ENCODE data around the gene SUPT5H.

SUPT5H gene

DNA sequence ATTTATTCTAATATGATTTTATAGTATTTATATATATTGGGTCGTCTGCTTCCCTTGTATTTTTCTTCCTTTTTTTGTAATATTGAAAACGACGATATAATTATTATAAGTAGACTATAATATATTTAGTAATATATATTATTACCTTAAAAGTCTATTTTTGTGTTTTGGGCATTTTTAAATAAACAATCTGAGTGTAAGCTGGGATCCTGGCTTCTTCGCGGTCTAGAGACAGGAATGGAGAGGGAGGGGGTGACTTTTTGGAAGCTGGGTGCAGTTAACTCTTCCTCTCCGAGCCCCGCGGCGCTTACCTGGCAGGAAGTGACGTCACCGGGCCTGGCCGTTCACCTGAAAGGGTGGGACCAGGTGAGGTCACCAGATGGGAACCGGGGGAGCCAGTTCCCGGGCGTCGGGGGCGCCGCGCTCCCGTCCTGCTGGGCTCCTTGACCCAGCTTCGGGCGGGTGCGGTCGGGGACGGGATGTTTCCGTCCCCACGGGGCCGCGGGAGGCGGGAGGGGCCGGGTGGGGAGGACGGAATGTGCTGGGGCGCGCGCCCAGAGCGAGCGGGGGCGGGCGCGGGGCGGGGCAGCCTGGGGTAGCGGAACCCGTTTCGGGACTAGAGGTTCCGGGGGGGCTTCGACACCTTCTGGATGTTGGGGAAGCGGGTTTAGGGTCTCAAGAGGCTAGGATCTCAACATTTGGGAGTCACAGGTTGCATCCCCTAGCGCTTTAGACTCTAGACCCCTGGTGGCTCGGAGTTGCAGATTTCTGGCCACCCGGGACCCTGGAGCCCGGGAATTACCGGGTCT lies 36.0 kb upstream of the SUPT5H start:
- no peak for DNase-seq (ENCODE audit: low read depth, low spot score)

DNA sequence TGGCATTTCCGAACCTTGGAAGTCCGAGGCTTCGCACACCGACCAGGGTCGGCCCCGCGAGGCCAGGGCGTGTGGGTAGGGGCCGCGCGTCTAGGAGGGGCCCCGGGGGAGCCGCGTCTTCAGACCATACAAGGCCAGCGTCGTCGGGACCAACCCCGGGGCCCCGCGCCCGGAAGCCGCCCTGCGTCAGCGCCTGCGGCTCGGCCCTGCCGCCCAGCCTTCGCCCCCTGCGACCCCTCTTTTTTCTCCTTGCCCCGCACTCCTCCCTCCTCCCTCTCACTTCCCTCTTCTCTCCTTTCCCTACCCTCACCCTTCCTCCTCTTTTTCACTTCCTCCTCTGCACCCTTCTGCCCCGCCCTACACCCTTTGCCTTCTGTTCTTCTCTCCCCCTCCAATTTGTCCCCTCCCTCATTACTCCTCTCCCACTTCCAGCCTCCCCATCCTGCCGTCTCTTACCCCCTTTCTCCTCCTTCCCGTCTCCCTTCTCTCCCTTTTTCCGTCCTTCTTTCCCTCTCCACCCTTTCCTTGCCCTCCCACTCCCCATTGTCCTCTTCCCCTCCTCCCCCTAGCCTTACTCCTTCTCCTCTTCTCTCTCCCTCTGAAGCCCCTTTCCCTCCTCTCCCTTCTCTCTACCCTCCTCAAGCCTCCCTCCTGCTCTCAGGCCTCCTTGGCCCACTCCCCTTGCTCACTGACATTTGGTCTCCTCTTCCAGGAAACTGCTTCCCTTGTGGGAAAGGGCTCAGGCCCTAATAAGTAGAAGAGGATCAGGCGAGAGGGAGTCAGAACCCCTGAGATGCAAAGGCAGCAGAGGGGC lies 35.2 kb upstream of the SUPT5H start:
- DNase-seq (ENCODE audit: low read depth, low spot score) = no peak

DNA sequence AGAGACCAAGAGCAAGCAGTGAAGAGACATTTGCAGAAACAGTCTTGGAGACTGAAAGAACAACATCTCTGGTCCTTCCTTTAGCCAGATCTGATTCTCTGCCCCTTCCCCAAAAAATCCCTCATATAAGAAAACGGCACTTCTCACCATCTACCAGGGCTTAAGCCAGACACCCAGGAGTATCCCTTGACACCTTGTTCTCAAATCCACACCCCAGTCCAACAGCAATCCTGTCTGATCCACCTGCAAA lies 34.6 kb upstream of the SUPT5H start:
- DNase-seq (ENCODE audit: low read depth, low spot score) = no peak

DNA sequence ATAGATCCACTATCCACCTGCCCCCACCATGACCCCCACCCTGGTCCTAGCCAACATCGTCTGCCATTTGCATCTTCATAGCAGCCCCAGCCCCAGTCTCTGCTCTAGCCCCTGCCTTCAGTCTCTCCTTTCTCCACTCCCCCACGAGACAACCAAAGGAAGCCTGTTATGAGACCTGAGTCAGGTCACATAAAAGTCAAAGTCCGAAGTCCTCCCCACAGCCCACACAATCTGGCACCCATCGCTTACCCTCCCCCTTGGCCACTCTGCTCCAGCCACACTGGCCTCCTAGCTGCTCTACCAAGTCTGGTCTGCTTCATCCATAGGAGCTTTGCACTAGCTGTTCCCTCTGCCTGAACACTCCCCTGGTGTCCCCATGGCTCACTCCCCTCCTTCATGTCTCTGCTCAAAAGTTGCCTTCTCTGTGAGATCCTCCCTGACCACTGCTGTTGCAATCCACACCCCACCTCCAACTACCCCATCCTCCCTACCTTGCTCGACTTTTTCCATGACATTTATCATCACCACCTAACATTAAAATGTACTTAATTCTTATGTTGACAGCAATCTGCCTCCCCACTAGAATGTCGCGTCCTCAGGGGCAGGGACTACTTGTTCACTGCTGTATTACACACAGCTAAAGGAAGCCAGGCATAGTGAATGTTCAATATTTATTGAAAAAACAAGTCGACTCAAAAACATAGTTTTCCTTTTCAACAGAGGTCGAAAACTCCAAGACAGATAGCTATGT lies 34.1 kb upstream of the SUPT5H start:
- no peak for DNase-seq (ENCODE audit: low read depth, low spot score)

DNA sequence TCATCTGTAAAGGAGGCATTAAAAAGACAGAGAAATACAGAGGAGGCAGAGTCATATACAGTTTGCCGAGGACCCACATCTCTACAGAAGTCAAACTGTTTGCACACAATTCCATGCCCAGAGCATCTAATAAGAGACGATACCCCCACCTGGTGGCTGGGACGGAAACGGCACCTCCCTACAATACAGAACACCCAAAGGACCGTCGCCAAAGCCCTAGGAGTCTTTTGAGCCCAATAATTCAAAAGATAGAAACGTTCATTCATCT lies 33.6 kb upstream of the SUPT5H start:
- peak; percentile 88 for DNase-seq (ENCODE audit: low read depth, low spot score)

DNA sequence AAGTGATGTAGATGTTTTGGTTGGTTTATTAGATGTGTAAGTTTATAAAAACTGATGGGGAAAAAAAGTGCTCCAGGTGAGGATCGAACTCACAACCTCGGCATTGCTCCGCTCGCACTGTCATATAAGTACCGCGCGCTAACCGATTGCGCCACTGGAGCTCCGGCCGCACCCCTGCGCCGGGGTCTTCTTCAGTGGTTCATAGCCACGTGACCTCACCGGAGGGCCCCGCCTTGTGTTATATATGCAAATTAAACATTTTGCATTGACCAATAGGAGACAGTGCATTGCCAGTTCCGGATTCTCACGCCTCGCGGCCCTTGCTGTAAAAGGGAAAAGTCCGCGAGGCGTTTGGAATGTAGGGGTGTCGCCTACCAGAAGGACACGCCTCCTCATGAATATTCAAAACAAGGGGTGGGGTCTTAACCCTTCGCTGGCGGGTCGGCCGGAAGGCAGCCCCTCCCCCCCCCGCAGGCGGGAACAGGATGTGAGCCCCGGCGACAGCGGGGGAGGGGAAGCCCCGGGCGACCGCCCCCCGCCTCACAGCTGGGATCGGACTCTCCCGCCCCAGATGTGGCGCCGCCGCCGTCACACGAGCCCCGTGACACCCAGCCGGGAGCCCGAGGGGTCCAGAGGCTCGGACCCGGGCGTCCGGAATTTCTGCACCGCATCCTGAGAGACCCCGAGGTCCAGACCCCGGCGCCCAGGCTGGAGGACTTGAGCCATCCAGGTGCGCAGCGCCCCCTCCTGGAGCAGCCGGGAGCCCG lies 33.1 kb upstream of the SUPT5H start, which contains the start of gene PLEKHG2:
PLEKHG2 (plus strand) TSS at position 570 of the 767 bp plus-strand sequence. CDS start 1,418 bp downstream, outside the sequence.
- peak; percentile 99 for DNase-seq (ENCODE audit: low read depth, low spot score)

DNA sequence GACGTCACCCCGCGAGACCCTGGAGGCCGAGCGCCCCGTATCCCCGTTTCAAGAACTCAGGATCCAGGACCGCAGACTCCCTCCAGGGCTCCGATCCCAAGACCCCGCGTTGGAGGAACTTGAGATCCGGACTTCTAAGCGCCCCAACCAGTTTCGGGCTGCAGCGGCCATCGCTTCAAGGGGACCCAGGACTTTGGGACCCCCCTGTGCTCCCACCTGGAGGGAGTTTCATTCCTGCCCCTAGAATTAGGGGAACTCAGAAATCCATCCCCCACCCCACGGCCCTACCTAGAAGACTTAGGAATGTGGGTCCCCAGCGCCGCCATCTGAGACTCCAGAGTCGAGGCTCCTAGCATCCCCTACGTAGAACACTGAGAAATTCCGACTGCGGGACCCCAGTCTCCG lies 32.5 kb upstream of the SUPT5H start:
- no peak for DNase-seq (ENCODE audit: low read depth, low spot score)

DNA sequence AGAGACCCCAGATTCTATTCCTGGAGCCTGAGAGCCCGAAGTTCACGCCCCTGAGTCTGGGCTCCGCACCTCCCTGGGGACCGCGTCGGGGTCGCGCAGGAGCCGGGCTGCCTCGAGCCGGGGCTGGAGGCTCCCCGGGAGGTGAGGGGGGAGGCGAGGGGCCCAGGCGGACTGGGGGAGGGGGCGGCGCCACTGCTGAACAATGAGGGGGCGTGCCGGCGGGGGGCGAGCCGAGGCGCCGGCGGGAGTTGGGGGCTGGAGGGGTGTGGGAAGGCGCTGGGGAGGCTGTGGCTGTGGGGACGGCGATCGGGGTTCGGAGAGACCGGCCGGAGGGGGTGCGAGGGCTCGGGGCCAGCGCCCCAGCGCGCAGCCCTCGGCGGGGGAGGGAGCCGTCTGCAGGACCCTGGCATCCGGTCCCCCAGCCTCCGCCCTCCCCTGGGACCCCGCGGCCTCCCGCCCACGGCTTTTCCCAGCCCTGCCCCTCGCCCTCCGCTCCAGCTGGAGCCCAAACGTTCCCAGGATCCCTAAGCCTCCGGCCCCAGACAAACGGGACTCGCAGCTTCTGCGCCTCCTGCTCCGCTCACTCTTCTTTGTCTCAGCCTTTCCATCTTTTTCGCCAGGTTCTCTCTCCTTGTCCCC lies 32.0 kb upstream of the SUPT5H start:
- no peak for DNase-seq (ENCODE audit: low read depth, low spot score)

DNA sequence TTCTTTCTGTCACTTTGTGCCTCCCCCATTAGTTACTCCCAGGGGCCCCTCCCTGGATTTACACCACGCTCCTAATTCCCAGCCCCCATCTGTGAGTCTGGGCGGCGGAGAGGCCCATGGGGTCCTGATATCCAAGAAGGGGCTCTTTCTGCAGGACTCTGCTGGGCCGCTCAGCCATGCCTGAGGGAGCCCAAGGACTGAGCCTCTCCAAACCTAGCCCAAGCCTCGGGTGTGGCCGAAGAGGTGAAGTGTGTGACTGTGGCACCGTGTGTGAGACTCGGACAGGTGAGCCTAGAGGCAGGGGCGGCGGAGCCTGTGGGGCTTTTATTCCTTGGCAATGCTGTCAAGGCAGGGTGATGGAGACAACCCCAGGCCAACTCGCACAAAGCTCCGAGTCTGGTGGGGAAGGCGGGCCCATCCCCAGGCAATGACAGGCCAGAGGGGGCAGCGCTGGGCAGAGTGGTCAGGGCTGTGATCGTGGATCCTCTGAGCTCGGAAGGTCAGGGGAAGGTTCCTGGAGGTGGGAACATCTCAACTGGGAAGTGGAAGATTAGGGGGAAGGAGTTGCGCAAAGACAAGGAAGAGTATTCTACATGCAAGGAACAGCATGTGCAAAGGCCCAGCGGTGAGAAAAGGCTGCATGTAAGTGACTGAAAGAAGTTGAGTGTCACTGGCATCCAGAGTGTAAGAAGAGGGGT lies 31.3 kb upstream of the SUPT5H start:
- DNase-seq (ENCODE audit: low read depth, low spot score) = no peak

DNA sequence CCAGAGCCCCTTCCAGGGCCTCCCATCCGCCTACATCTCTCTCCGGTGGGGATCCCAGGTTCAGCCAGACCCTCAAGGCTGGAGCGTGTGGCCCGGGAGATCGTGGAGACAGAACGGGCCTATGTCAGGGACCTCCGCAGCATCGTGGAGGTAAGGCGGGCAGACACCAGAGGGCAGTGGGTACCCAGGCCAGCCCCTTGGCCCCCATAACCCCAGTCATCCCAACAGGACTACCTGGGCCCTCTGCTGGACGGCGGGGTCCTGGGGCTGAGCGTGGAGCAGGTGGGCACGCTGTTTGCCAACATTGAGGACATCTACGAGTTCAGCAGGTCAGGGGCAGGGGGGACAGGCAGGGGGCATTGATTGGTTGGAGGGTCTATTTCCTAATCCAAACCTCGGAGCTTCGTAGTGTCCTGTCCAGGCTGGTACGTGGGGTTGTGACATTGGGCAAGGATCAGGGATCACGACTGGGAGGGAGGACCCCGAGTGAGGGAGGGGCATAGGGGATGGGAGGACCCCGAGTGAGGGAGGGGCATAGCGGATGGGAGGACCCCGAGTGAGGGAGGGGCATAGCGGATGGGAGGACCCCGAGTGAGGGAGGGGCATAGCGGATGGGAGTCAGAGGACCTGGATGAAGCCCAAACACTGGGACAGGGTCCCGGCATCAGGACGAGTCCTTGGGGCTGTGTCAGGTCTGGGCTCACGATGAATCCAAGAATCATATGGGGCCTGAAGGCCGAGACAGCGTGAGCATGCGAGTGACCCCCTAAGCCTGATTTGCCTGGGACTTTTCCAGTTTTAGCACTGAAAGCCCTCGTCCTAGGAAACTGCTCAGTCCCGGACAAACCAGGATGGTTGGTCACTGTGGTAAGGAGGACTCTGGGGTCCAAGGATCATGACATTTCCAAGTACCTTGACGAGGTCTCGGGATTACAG lies 30.0 kb upstream of the SUPT5H start:
- no peak for DNase-seq (ENCODE audit: low read depth, low spot score)

DNA sequence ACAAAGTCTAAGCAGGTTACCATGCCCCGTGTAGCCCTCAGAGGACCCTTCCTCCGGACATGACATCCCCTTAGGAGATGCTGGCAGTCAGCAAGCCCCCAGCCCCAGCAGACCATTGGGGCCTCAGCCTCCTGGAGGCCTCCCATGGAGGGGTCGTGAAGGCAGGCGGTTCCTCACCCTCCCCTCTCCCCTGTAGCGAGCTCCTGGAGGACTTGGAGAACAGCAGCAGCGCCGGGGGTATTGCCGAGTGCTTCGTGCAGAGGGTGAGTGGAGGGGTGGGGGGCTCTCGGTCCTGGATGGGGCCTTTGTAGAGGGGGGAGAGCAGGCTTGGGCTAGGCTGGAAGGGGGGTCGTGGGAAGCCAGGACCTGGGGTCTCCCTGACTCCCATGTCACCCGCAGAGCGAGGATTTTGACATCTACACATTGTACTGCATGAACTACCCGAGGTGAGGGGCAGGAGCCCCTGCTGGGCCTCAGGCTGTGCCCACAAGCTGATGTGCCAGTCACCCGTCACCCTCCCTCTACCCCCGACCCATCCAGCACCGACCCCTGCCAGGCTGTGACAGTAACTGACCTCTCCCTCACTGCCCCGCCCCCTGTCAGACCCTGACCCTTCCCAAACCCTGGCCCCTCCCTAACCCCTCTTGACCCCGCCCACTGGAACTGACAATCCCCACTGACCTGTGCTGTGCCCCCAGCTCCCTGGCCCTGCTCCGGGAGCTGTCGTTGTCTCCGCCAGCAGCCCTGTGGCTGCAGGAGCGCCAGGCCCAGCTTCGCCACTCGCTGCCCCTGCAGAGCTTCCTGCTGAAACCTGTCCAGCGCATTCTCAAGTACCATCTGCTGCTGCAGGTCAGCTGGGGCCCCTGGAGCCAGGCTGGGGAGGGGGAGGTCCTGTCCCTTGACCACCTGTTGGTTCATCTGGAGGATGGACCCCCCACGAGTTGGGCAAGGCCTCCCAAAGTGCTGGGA lies 28.9 kb upstream of the SUPT5H start:
- DNase-seq (ENCODE audit: low read depth, low spot score) = no peak

DNA sequence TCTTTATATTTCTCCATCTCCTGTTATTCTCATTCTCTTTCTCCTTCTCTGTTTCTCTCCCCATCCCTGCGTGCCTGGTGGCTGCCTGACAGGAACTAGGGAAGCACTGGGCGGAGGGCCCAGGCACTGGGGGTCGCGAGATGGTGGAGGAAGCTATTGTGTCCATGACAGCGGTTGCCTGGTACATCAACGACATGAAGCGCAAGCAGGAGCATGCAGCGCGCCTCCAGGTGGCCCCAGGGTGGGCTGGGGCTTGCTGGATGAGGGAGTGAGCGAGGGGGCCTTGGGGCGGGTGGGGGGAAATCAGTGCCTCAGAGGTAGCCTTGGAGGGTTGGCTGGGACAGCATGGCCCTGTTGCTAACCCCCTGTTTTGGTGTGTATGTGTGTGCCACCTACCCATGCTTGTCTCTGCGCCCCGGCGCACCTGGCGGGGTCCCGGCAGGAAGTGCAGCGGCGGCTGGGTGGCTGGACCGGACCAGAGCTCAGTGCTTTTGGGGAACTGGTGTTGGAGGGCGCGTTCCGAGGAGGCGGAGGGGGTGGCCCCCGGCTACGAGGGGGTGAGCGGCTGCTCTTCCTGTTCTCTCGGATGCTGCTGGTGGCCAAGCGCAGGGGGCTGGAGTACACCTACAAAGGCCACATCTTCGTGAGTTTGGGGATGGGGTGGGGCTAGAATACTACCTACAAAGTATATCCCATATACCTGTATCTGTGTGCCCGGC lies 27.8 kb upstream of the SUPT5H start:
- DNase-seq (ENCODE audit: low read depth, low spot score) = no peak

DNA sequence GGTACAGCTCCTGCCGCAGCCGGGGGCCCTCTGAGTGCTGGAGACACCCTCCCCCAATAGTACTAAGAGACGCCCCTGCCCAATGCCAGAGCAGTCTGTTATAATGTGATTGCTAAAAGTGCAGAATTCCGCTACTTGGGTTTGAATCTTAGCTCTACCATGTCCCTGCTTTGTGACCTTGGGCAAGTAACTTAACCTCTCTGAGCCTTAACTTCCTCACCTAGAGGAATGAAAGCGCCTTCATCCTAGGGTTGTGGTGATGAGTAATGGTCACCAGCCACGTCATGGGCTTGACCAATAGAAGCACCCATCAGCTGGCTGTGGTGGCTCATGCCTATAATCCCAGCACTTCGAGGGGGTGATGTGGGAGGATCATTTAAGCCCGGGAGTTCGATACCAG lies 26.4 kb upstream of the SUPT5H start:
- no peak for DNase-seq (ENCODE audit: low read depth, low spot score)

DNA sequence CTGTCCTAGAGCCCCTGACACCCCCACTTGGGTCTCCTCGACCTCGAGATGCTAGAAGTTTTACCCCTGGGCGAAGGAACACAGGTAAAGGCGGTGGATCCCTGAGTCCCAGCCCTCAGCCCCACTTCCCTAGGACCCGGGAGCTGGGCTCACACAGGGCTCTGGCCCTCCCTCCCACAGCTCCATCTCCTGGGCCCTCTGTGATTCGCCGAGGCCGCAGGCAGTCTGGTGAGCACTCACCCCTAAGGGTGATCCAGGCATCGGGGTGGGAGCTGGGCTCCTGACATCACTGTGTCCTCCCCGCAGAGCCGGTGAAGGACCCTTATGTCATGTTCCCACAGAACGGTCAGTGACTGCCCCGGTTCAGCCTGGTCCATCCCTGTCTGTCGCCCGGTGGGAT lies 24.6 kb upstream of the SUPT5H start:
- DNase-seq (ENCODE audit: low read depth, low spot score) = no peak

DNA sequence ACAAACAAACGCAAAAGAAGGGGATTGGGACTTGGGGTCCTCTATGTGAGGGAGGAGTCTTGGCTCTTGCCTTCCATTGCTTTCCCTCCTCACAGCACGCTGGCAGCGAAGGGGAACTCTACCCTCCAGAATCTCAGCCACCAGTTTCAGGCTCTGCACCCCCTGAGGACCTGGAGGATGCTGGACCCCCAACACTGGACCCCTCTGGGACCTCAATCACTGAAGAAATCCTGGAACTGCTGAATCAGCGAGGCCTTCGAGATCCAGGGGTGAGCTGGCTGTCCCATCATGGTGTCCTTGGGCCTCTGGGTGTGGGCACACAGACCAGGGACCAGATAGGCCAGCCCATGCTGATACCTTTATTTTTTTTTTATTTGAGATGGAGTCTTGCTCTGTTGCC lies 23.4 kb upstream of the SUPT5H start:
- no peak for DNase-seq (ENCODE audit: low read depth, low spot score)

DNA sequence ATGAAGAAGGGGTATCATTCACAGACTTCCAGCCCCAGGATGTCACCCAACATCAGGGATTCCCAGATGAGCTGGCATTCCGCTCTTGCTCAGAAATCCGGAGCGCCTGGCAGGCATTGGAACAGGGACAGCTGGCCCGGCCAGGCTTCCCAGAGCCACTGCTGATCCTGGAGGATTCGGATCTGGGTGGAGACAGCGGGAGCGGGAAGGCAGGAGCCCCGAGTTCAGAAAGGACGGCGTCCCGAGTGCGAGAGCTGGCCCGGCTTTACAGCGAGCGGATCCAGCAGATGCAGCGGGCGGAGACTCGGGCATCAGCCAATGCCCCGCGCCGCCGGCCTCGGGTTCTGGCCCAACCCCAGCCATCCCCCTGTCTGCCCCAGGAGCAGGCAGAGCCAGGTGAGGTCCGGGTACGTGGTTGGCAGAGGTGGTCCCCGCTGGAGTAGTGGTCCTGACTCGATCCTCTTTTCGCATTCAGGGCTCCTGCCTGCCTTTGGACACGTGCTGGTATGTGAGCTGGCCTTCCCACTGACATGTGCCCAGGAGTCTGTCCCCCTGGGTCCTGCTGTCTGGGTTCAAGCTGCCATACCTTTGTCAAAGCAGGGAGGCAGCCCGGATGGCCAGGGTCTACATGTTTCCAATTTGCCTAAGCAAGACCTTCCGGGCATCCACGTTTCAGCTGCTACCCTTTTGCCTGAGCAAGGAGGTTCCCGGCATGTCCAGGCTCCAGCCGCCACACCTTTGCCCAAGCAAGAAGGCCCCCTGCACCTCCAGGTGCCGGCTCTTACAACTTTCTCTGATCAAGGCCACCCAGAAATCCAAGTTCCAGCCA lies 21.9 kb upstream of the SUPT5H start:
- no peak for DNase-seq (ENCODE audit: low read depth, low spot score)

DNA sequence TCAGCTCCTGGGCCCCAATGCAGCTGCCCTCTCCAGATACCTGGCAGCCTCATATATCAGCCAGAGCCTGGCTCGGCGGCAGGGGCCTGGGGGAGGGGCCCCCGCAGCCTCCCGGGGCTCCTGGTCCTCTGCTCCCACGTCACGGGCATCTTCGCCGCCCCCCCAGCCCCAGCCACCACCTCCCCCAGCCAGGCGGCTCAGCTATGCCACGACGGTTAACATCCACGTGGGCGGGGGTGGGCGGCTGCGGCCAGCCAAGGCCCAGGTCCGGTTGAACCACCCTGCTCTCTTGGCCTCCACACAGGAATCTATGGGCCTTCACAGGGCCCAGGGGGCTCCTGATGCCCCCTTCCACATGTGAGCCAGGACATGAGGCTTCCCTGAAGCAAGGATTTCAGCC lies 20.4 kb upstream of the SUPT5H start:
- DNase-seq (ENCODE audit: low read depth, low spot score) = no peak

Measured in smooth muscle cell of the brain vasculature (primary cell).